ENCODE data around the gene DIP2C.

DNA sequence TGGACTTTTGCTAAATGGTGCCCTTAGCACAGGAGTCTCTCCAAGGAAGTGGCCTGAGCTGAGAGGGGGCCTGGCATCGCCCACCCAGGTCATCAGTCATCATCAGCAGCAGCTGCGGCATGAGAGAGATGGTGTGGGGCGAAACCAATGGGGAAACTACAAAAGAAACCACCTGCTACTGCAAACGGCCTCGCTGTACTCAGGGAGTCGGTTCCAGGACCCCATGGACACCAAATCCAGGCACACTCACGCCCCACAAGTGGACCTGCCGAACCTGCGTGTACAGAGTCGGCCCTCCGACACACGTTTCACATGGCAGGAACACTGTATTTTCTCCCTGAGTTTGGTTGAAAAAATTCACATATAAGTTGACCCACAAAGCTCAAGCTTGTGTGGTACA is 37.8 kb downstream of the DIP2C start:
- TF ChIP-seq, protein P1, sequence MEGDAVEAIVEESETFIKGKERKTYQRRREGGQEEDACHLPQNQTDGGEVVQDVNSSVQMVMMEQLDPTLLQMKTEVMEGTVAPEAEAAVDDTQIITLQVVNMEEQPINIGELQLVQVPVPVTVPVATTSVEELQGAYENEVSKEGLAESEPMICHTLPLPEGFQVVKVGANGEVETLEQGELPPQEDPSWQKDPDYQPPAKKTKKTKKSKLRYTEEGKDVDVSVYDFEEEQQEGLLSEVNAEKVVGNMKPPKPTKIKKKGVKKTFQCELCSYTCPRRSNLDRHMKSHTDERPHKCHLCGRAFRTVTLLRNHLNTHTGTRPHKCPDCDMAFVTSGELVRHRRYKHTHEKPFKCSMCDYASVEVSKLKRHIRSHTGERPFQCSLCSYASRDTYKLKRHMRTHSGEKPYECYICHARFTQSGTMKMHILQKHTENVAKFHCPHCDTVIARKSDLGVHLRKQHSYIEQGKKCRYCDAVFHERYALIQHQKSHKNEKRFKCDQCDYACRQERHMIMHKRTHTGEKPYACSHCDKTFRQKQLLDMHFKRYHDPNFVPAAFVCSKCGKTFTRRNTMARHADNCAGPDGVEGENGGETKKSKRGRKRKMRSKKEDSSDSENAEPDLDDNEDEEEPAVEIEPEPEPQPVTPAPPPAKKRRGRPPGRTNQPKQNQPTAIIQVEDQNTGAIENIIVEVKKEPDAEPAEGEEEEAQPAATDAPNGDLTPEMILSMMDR (IDR thresholded peaks at IDR 0.05): no peak
- TF ChIP-seq POLR2A (IDR thresholded peaks at IDR 0.05): no peak

Measured in stomach (tissue), 4 donors.